A549 treated with CORT108297 at 1 μM for 4 hours (cell line): Measurements from ENCODE around the gene CT45A3. TPM values are rescaled to one million over a fixed set of nuclear protein-coding genes. Genes with fewer than 3 reads are reported as not detected.

Experiments used
- total RNA-seq: library from RNA; stranded (reverse); fragments of 200-300 nt; extraction: Qiagen RNA extraction; gene quantifications from 5 replicates; pipeline ENCODE4 v1.2.3, GENCODE V29; 2022

Gene CT45A3, protein sequence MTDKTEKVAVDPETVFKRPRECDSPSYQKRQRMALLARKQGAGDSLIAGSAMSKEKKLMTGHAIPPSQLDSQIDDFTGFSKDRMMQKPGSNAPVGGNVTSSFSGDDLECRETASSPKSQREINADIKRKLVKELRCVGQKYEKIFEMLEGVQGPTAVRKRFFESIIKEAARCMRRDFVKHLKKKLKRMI
- 0.11 to 0.16 TPM in 2 of 5 replicates, not detected in the others for total RNA-seq

DNA sequence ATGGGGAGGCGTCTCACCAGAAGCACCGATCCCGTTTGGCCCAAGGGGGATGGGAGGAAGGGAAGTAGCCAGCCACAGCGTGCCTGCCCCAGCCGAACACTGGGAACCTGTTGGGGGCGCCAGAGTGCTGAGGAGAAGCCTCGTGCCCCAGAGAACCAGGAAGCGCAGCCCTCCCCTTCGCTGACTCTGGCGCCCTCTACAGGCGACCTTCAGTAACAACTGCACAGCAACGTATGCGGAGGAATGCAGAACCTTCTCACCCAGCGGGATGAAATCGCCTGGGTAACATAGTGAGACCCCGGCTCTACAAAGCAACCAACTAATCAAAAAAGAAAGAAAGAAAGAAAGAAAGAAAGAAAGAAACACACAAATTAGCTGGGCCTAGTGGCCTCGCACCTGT lies at the start of gene CT45A3:
CT45A3 (minus strand) TSS at position 101 of the 400 bp plus-strand sequence. CDS start 3,747 bp downstream, outside the sequence.

DNA sequence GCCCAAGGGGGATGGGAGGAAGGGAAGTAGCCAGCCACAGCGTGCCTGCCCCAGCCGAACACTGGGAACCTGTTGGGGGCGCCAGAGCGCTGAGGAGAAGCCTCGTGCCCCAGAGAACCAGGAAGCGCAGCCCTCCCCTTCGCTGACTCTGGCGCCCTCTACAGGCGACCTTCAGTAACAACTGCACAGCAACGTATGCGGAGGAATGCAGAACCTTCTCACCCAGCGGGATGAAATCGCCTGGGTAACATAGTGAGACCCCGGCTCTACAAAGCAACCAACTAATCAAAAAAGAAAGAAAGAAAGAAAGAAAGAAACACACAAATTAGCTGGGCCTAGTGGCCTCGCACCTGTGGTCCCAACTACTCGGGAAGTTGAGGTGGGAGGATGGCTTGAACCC lies 34.7 kb upstream of the CT45A3 start, which contains the start of gene CT45A6:
CT45A6 (minus strand) TSS at position 101 of the 400 bp plus-strand sequence. CDS start 3,794 bp downstream, outside the sequence.

DNA sequence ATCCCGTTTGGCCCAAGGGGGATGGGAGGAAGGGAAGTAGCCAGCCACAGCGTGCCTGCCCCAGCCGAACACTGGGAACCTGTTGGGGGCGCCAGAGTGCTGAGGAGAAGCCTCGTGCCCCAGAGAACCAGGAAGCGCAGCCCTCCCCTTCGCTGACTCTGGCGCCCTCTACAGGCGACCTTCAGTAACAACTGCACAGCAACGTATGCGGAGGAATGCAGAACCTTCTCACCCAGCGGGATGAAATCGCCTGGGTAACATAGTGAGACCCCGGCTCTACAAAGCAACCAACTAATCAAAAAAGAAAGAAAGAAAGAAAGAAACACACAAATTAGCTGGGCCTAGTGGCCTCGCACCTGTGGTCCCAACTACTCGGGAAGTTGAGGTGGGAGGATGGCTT lies 17.4 kb upstream of the CT45A3 start, which contains the start of gene CT45A5:
CT45A5 (minus strand) TSS at position 101 of the 400 bp plus-strand sequence. CDS start 3,774 bp downstream, outside the sequence.

DNA sequence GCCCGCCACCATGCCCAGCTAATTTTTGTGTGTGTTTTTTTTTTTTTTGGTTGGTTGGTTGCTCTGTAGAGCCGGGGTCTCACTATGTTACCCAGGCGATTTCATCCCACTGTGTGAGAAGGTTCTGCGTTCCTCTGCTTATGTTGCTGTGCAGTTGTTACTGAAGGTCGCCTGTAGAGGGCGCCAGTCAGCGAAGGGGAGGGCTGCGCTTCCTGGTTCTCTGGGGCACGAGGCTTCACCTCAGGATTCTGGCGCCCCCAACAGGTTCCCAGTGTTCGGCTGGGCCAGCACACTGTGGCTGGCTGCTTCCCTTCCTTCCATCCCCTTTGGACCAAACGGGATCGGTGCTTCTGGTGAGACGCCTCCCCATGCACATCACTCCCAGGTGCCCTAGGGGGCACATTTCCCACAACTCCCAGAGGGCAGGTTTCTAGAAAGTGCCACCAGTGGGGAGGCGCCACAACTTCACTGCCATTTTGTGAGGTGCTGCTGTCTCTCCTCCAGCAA lies 54.8 kb downstream of the CT45A3 start, which contains the start of gene CT45A1:
CT45A1 (plus strand) TSS at position 457 of the 507 bp plus-strand sequence. CDS start 5,302 bp downstream, outside the sequence.

Other genes starting within 250 kb of the CT45A3 start
- 0.08 to 0.40 TPM (median 0.15 TPM) in 5 replicates for gene INTS6L, start 247.5 kb downstream of the CT45A3 start, total RNA-seq
- not detected in 5 replicates for gene CT45A1, start 54.6 kb downstream of the CT45A3 start, total RNA-seq
- 0.08 to 0.42 TPM in 2 of 5 replicates, not detected in the others for gene CT45A5, start 17.3 kb upstream of the CT45A3 start, total RNA-seq
- not detected in 5 replicates for gene CT45A6, start 34.6 kb upstream of the CT45A3 start, total RNA-seq
- 0.09 TPM in 1 of 5 replicates, not detected in the others for gene CT45A2, start 51.8 kb upstream of the CT45A3 start, total RNA-seq
- not detected in 5 replicates for gene CT45A7, start 69.1 kb upstream of the CT45A3 start, total RNA-seq
- not detected in 5 replicates for gene CT45A8, start 86.3 kb upstream of the CT45A3 start, total RNA-seq
- gene CT45A9, start 103.6 kb upstream of the CT45A3 start, total RNA-seq: not detected in 5 replicates
- 0.13 to 0.38 TPM (median 0.32 TPM) in 4 of 5 replicates, not detected in the other for gene CT45A10, start 125.3 kb upstream of the CT45A3 start, total RNA-seq
- gene SAGE1, start 125.5 kb upstream of the CT45A3 start, total RNA-seq: 0.06 to 0.08 TPM in 2 of 5 replicates, not detected in the others
- 15.8 to 17.8 TPM (median 16.6 TPM) in 5 replicates for gene MMGT1, start 205.8 kb upstream of the CT45A3 start, total RNA-seq
- gene SLC9A6, start 217.2 kb upstream of the CT45A3 start, total RNA-seq: 7.5 to 9.4 TPM (median 8.8 TPM) in 5 replicates